ENCODE results near the gene CADPS2. TPM values are rescaled to one million over a fixed set of nuclear protein-coding genes. Genes with fewer than 3 reads are reported as not detected.

Gene CADPS2
- polyA plus RNA-seq, 3 donors = not detected

- no peak overlapping the region for H3K4me2 ChIP-seq (replicated peaks; ENCODE audit: extremely low read depth, low read length, poor library complexity, severe bottlenecking)
- no peak overlapping the region for H3K4me3 ChIP-seq (replicated peaks in 1 of 3; ENCODE audit: low read depth in 2 of 3, low read length in 3 of 3)
- H3K4me1 ChIP-seq (ENCODE audit: control insufficient read depth in 1 of 2, insufficient read depth in 2 of 2, low read length in 2 of 2) = no peaks in the 10 kb centered on the region
- Mint-ChIP-seq H3K27ac (no peak overlapping the region), H3K27me3 (ENCODE audit: low read depth in 3 of 3) (no peaks in the 10 kb centered on the region), H3K36me3 (no peaks in the 10 kb centered on the region), H3K9me3 (peaks cover 0 to 2% (median 0%) of the 10 kb centered on the region in 7 donors), H3K4me3 (no peak overlapping the region), H3K4me1 (no peaks in the 10 kb centered on the region)
- H3K9ac ChIP-seq (ENCODE audit: insufficient read depth, low read length, poor library complexity, severe bottlenecking) = no peak overlapping the region
- H4K20me1 ChIP-seq (ENCODE audit: insufficient read depth, low read length) = no peaks in the 10 kb centered on the region
- no peaks in the 10 kb centered on the region for H3K9me3 ChIP-seq (replicated peaks in 1 of 2; ENCODE audit: control insufficient read depth in 1 of 2, insufficient read depth in 1 of 2, low read length in 2 of 2)
- no peak overlapping the region for H2AFZ ChIP-seq (ENCODE audit: insufficient read depth, low read depth, low read length, poor library complexity, severe bottlenecking)
- H3K36me3 ChIP-seq (replicated peaks in 1 of 2; ENCODE audit: control insufficient read depth in 1 of 2, insufficient read depth in 2 of 2, low read length in 2 of 2) = no peaks in the 10 kb centered on the region
- intact Hi-C loops (cut with micrococcal nuclease) = no loop called here
- no peaks in the 10 kb centered on the region for H3K27me3 ChIP-seq (ENCODE audit: control insufficient read depth in 2 of 2, insufficient read depth in 2 of 2, low read length in 2 of 2)
- TF ChIP-seq CTCF (IDR thresholded peaks at IDR 0.05) = no peak
- H3K79me2 ChIP-seq (ENCODE audit: insufficient read depth, low read length) = no peaks in the 10 kb centered on the region
- H3K27ac ChIP-seq (ENCODE audit: low read depth in 1 of 2, low read length in 2 of 2) = no peak overlapping the region
- DNase-seq = no peak
Observed at GRCh38 chr7:122604251-122604650, 282.0 kb downstream of the CADPS2 start.

- WGBS (ENCODE audit: insufficient coverage) = no CpG with 5 or more reads among the region's 2 CpGs
- no peaks in the 10 kb centered on the region for H3K79me2 ChIP-seq (ENCODE audit: insufficient read depth, low read length)
- no peak overlapping the region for H2AFZ ChIP-seq (ENCODE audit: insufficient read depth, low read depth, low read length, poor library complexity, severe bottlenecking)
- peaks cover 0 to 3% (median 0%) of the 10 kb centered on the region in 3 donors for H3K27me3 Mint-ChIP-seq (ENCODE audit: low read depth in 3 of 3)
- peaks cover 0 to 2% (median 0%) of the 10 kb centered on the region in 7 donors for H3K9me3 Mint-ChIP-seq
- no peak overlapping the region for H3K9ac ChIP-seq (ENCODE audit: insufficient read depth, low read length, poor library complexity, severe bottlenecking)
- intact Hi-C loops (cut with micrococcal nuclease) = no loop called here
- no peak for DNase-seq
- H3K4me3 Mint-ChIP-seq = no peak overlapping the region
- no peak overlapping the region for H3K4me2 ChIP-seq (replicated peaks; ENCODE audit: extremely low read depth, low read length, poor library complexity, severe bottlenecking)
- no peak for TF ChIP-seq CTCF (IDR thresholded peaks at IDR 0.05)
- no peaks in the 10 kb centered on the region for H3K4me1 ChIP-seq (ENCODE audit: control insufficient read depth in 1 of 2, insufficient read depth in 2 of 2, low read length in 2 of 2)
- no peaks in the 10 kb centered on the region for H3K36me3 Mint-ChIP-seq
- no peaks in the 10 kb centered on the region for H3K9me3 ChIP-seq (replicated peaks in 1 of 2; ENCODE audit: control insufficient read depth in 1 of 2, insufficient read depth in 1 of 2, low read length in 2 of 2)
- H3K27me3 ChIP-seq (ENCODE audit: control insufficient read depth in 2 of 2, insufficient read depth in 2 of 2, low read length in 2 of 2) = no peaks in the 10 kb centered on the region
- H3K27ac ChIP-seq (ENCODE audit: low read depth in 1 of 2, low read length in 2 of 2) = no peak overlapping the region
- H3K27ac Mint-ChIP-seq = no peak overlapping the region
- no peaks in the 10 kb centered on the region for H4K20me1 ChIP-seq (ENCODE audit: insufficient read depth, low read length)
- no peaks in the 10 kb centered on the region for H3K4me1 Mint-ChIP-seq
- no peaks in the 10 kb centered on the region for H3K36me3 ChIP-seq (replicated peaks in 1 of 2; ENCODE audit: control insufficient read depth in 1 of 2, insufficient read depth in 2 of 2, low read length in 2 of 2)
- H3K4me3 ChIP-seq (replicated peaks in 1 of 3; ENCODE audit: low read depth in 2 of 3, low read length in 3 of 3) = no peak overlapping the region
Observed at GRCh38 chr7:122602800-122603199, 283.5 kb downstream of the CADPS2 start.

Measured in CD14-positive monocyte (primary cell).